Left lung (tissue), 14 donors: ENCODE data around the gene MAST2. TPM values are rescaled to one million over a fixed set of nuclear protein-coding genes. Genes with fewer than 3 reads are reported as not detected.

Experiments used
- ATAC-seq: fragments of 200-7000 bp; cut with Tn5 transposase; one replicate; pipeline ENCODE4 v1.9.1; 2020; ENCODE audit warnings: moderate library complexity
- DNase-seq, 4 donors: peaks; one replicate each; pipeline ENCODE4 v3.0.0-alpha.2; 2013 to 2020
- H3K27ac ChIP-seq, 2 donors: fragments of 200-600 bp; sonication (generic) in 1 of 2; one replicate each; pipeline versions ENCODE4 v1.5.0 to v1.8.0; 2020 to 2021
- H3K27me3 ChIP-seq, 2 donors: fragments of 200-600 bp; sonication (generic) in 1 of 2; one replicate each; pipeline versions ENCODE4 v1.5.0 to v1.8.0; 2020 to 2021
- H3K36me3 ChIP-seq, 2 donors: fragments of 200-600 bp; sonication (generic) in 1 of 2; one replicate each; pipeline versions ENCODE4 v1.5.0 to v1.8.0; 2020 to 2021
- H3K4me1 ChIP-seq, 2 donors: fragments of 200-600 bp; one replicate each; pipeline ENCODE4 v1.8.0; 2021
- H3K4me3 ChIP-seq, 2 donors: fragments of 200-600 bp; sonication (generic) in 1 of 2; one replicate each; pipeline versions ENCODE4 v1.5.0 to v1.8.0; 2020 to 2021; ENCODE audit warnings: mild to moderate bottlenecking in 1 of 2
- H3K9me3 ChIP-seq, 2 donors: fragments of 200-600 bp; sonication (generic) in 1 of 2; one replicate each; pipeline versions ENCODE4 v1.5.0 to v1.8.0; 2020 to 2021
- CTCF ChIP-seq, 2 donors: fragments of 200-600 bp; sonication (generic) in 1 of 2; IDR thresholded peaks; one replicate each; pipeline versions ENCODE4 v1.5.0 to v1.8.0; 2021; ENCODE audit warnings: antibody characterized with exemption in 2 of 2
- intact Hi-C, 2 donors: fragments of 100-400 bp; cut with DNase I; formaldehyde crosslinking; loops; one replicate each; pipeline versions ENCODE4 v1.11.2 to v1.14.2; 2022
- long read RNA-seq, 12 donors: library from polyadenylated mRNA in 2 of 12; unstranded in 2 of 12; transcript quantifications; one replicate each; pipeline ENCODE4 v2.0.0 and lab custom pipeline, GENCODE V29; 2019 to 2026
- polyA plus RNA-seq, 6 donors: library from polyadenylated mRNA; unstranded; fragments of 120-200 nt; gene quantifications; one replicate each; pipeline ENCODE4 v1.2.1, GENCODE V29; 2013; ENCODE audit not compliant: insufficient read length in 6 of 6
- total RNA-seq, 2 donors: library from RNA; stranded (reverse); fragmentation: NEBNext Ultra II Directional; extraction: Animal tissue kit (Norgen Biotek cat#: 25700); gene quantifications; one replicate each; pipeline ENCODE4 v1.2.1, GENCODE V29; 2021
- donor health status: DM: no; HTN: yes; CAD: no.
- donor health status: DM: no; HTN: no; CAD: no.

The MAST2 gene
- total RNA-seq, result 10 to 100 TPM; 27.3 to 29.9 TPM
- 10 to 100 TPM; 58.1 to 74.4 (median 66.2) TPM for polyA plus RNA-seq
- long read RNA-seq, donor 1, partial matches to known transcripts, result 34 of 42 reads
- long read RNA-seq, donor 1, other reads (novel, unspliced or antisense), result 5 of 42 reads
- long read RNA-seq, donor 2, transcript MAST2-208 (2 exons, 428 nt), result major isoform, 10 of 52 reads
- long read RNA-seq, donor 2, partial matches to known transcripts, result 36 of 52 reads
- long read RNA-seq, donor 2, other reads (novel, unspliced or antisense), result 6 of 52 reads
- long read RNA-seq, donor 3, partial matches to known transcripts, result 14 of 23 reads
- long read RNA-seq, donor 3, other reads (novel, unspliced or antisense), result 7 of 23 reads
- long read RNA-seq, donor 4, partial matches to known transcripts, result 3 of 3 reads
- long read RNA-seq, donor 4, other reads (novel, unspliced or antisense), result 0 of 3 reads
- long read RNA-seq, donor 5, transcript MAST2-208 (2 exons, 428 nt), result major isoform, 9 of 36 reads
- long read RNA-seq, donor 5, partial matches to known transcripts, result 10 of 36 reads
- long read RNA-seq, donor 5, other reads (novel, unspliced or antisense), result 16 of 36 reads
- long read RNA-seq, donor 6, partial matches to known transcripts, result 21 of 25 reads
- long read RNA-seq, donor 6, other reads (novel, unspliced or antisense), result 0 of 25 reads
- long read RNA-seq, donor 7, partial matches to known transcripts, result 0 of 2 reads
- long read RNA-seq, donor 7, other reads (novel, unspliced or antisense), result 0 of 2 reads
- long read RNA-seq, donor 8, full-length matches to known transcripts, result 1 of 12 reads
- long read RNA-seq, donor 8, partial matches to known transcripts, result 11 of 12 reads
- long read RNA-seq, donor 8, other reads (novel, unspliced or antisense), result 0 of 12 reads
- long read RNA-seq, donor 9, result 0 reads
- long read RNA-seq, donor 10, partial matches to known transcripts, result 3 of 3 reads
- long read RNA-seq, donor 10, other reads (novel, unspliced or antisense), result 0 of 3 reads
- long read RNA-seq, donor 11, partial matches to known transcripts, result 11 of 13 reads
- long read RNA-seq, donor 11, other reads (novel, unspliced or antisense), result 0 of 13 reads
- long read RNA-seq, donor 12, partial matches to known transcripts, result 8 of 16 reads
- long read RNA-seq, donor 12, other reads (novel, unspliced or antisense), result 6 of 16 reads

- no peak for TF ChIP-seq CTCF (IDR thresholded peaks at IDR 0.05)
- Histone ChIP-seq H3K4me1 (peaks cover 14 to 27% of the 10 kb centered on the region in 2 donors), H3K36me3 (peaks cover 0 to 15% of the 10 kb centered on the region in 2 donors), H3K27ac (peak within 1 kb of the TSS; percentile 86 to 88), H3K4me3 (peak within 1 kb of the TSS; percentile 48 to 53), H3K27me3 (no peaks in the 10 kb centered on the region), H3K9me3 (no peaks in the 10 kb centered on the region)
- ATAC-seq, result peak; percentile 98
- intact Hi-C loops, result no loop called here
- peak; percentile 90 to 99 (median 92) for DNase-seq
Measured at GRCh38 chr1:45803299-45803780, at the start of gene MAST2. MAST2 (plus strand) TSS chr1:45803612; CDS start chr1:45803896, 284 bp downstream.

GRCh38 chr1:45755697-45756096 is 47.7 kb upstream of the MAST2 start:
- Histone ChIP-seq H3K9me3 (peaks cover 0 to 11% of the 10 kb centered on the region in 2 donors), H3K27ac (no peak overlapping the region), H3K36me3 (no peaks in the 10 kb centered on the region), H3K4me3 (no peak overlapping the region), H3K27me3 (no peaks in the 10 kb centered on the region), H3K4me1 (peaks cover 0 to 10% of the 10 kb centered on the region in 2 donors)
- ATAC-seq, result no peak
- no peak for TF ChIP-seq CTCF (IDR thresholded peaks at IDR 0.05)
- no peak for DNase-seq
- intact Hi-C loops, result no loop called here

GRCh38 chr1:45762291-45762690 is 41.1 kb upstream of the MAST2 start:
- no peaks in the 10 kb centered on the region for H3K27me3 ChIP-seq
- ATAC-seq (no peak), DNase-seq (no peak)
- no peak for TF ChIP-seq CTCF (IDR thresholded peaks at IDR 0.05)
- intact Hi-C loops, result no loop called here
- no peak overlapping the region for H3K4me3 ChIP-seq
- H3K4me1 ChIP-seq, result peaks cover 0 to 7% of the 10 kb centered on the region in 2 donors
- H3K36me3 ChIP-seq, result no peaks in the 10 kb centered on the region
- H3K27ac ChIP-seq, result peak overlapping the region in 1 of 2 donors; percentile 29
- no peaks in the 10 kb centered on the region for H3K9me3 ChIP-seq

- no peaks in the 10 kb centered on the region for H3K27me3 ChIP-seq
- no peaks in the 10 kb centered on the region for H3K9me3 ChIP-seq
- DNase-seq, result no peak
- H3K27ac ChIP-seq, result no peak overlapping the region
- ATAC-seq, result no peak
- H3K36me3 ChIP-seq, result no peaks in the 10 kb centered on the region
- TF ChIP-seq CTCF (IDR thresholded peaks at IDR 0.05), result no peak
- intact Hi-C loops, result no loop called here
- peaks cover 0 to 7% of the 10 kb centered on the region in 2 donors for H3K4me1 ChIP-seq
- H3K4me3 ChIP-seq, result no peak overlapping the region
Measured at GRCh38 chr1:45765999-45766792, 37.2 kb upstream of the MAST2 start.
